Caki2 (cell line): ENCODE measurements around the gene DERA. TPM values are rescaled to one million over a fixed set of nuclear protein-coding genes. Genes with fewer than 3 reads are reported as not detected.

Experiments used
- DNase-seq: peaks from one replicate; pipeline ENCODE4 v3.0.0-alpha.2; 2015; ENCODE audit warnings: low read depth
- in situ Hi-C: cut with HindIII; loops from 2 replicates; pipeline ENCODE4 v1.10.0; 2016; ENCODE audit warnings: low sequenced_read_pairs, low pct_unique_long_range_greater_than_20kb, mixed read lengths
- total RNA-seq: library from RNA; depleted of rRNA; stranded (reverse); fragments of >200 nt; shearing (Covaris generic); gene quantifications from 2 replicates; pipeline ENCODE4 v1.2.3, GENCODE V29; 2014; ENCODE audit warnings: low replicate concordance; rRNA removed

The DERA gene
- total RNA-seq, 1 experiment from 2014 or later, result 107 TPM

DNA sequence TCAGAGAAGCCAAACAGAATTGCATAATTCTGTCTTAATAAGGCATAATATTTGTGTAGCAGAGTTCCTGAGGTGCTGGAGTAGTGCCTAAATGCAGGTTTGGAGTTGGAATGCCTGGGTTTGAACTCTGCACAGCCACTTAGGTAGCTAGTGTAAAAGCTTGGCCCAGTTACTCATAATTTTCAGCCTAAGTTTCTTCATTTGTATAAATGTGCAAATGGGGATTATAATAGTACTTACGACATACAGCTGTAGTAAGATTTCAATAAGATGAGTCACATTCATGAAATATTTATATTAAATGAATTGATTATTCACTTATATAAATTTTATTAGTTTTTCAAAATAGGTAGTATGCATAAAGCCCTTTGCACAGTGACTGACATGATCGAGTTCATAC is 175.8 kb downstream of the DERA start:
- DNase-seq, result no peak
- in situ Hi-C loops, result no loop called here

Other genes starting within 250 kb of the DERA start
- gene EPS8, start 121.9 kb upstream of the DERA start, total RNA-seq, result 75.6 and 133 TPM in 2 replicates
- gene STRAP, start 28.9 kb upstream of the DERA start, total RNA-seq, result 153 and 195 TPM in 2 replicates